ENCODE results near the gene GPC2.

- no peak for TF ChIP-seq EZH2phosphoT487 (IDR thresholded peaks at IDR 0.05; ENCODE audit: borderline replicate concordance, low read length)
- TF ChIP-seq CTCF (IDR thresholded peaks at IDR 0.05; ENCODE audit: low read depth, low read length, poor library complexity, severe bottlenecking): no peak
Measured at GRCh38 chr7:100185726-100186125, 8.5 kb upstream of the GPC2 start.

All from DOHH2 (cell line).